ENCODE measurements around the gene ZNF782. TPM values are rescaled to one million over a fixed set of nuclear protein-coding genes. Genes with fewer than 3 reads are reported as not detected.

Gene ZNF782
- total RNA-seq, 4 donors from 2014 or later: 14.3 to 32.1 (median 19.6) TPM

DNA sequence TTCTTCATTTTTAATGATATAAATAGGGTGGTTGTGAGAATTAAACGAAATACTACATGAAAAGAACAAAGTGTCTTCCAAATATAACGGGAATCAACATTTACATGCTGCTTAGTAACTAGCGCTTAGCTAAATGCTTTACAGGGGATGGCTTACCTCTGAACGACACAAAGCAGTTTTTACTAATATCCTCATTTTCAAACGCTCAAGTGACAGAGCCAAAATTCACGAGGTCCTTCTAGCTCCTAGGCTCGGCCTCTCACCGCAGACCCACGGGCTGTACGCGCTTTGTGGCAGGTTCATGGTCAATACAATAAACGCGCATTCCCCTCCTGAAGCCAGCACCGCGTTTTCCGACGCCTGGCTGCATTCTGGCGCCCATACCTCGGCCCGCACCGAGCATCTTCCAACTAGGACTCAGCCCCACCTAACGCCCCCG, 76.9 kb downstream of the ZNF782 start:
- intact Hi-C loops (cut with DNase I): no loop called here

DNA sequence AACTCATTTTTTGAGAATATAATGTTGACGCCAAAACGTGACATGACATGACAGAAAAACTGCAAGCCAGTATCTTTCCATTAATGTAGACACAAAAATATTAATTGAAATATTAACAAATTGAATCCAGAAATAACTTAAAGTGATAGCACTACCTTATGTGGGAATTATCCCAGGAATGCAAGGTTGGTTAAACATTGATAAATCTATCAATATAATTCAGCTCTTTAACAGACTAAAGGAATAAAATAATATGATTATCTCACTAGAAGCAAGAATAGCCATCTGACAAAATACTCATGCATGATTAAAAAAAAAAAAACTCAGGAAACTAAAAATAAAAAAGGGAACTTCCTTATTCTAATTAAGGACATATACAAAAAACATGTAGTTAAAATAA, 83.2 kb downstream of the ZNF782 start:
- no peak overlapping the region for H3K27ac ChIP-seq
- intact Hi-C loops (cut with DNase I): no loop called here
- no peaks in the 10 kb centered on the region for H3K27me3 ChIP-seq
- DNase-seq: no peak
- no peak for TF ChIP-seq POLR2A (IDR thresholded peaks at IDR 0.05)
- TF ChIP-seq, protein P1, sequence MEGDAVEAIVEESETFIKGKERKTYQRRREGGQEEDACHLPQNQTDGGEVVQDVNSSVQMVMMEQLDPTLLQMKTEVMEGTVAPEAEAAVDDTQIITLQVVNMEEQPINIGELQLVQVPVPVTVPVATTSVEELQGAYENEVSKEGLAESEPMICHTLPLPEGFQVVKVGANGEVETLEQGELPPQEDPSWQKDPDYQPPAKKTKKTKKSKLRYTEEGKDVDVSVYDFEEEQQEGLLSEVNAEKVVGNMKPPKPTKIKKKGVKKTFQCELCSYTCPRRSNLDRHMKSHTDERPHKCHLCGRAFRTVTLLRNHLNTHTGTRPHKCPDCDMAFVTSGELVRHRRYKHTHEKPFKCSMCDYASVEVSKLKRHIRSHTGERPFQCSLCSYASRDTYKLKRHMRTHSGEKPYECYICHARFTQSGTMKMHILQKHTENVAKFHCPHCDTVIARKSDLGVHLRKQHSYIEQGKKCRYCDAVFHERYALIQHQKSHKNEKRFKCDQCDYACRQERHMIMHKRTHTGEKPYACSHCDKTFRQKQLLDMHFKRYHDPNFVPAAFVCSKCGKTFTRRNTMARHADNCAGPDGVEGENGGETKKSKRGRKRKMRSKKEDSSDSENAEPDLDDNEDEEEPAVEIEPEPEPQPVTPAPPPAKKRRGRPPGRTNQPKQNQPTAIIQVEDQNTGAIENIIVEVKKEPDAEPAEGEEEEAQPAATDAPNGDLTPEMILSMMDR (IDR thresholded peaks at IDR 0.05): no peak
- WGBS, 2 donors: 97% methylated on average over 2 of the region's 2 CpGs
- H3K36me3 ChIP-seq: peaks cover 52 to 53% of the 10 kb centered on the region in 2 donors
- no peak overlapping the region for H3K4me3 ChIP-seq (replicated peaks in 1 of 3)
- H3K9me3 ChIP-seq: no peaks in the 10 kb centered on the region
- H3K4me1 ChIP-seq: no peaks in the 10 kb centered on the region

More for the DNA sequence above, 76.9 kb downstream of the ZNF782 start:
- Histone ChIP-seq H3K4me3 (replicated peaks in 1 of 3) (peak overlapping the region; percentile 17 to 42 (median 21)), H3K36me3 (peaks cover 9 to 16% of the 10 kb centered on the region in 2 donors), H3K27me3 (no peaks in the 10 kb centered on the region), H3K9me3 (no peaks in the 10 kb centered on the region), H3K4me1 (peaks cover 6 to 9% of the 10 kb centered on the region in 2 donors), H3K27ac (peak overlapping the region; percentile 24 to 74 (median 60))
- DNase-seq: no peak
- TF ChIP-seq POLR2A (IDR thresholded peaks at IDR 0.05): no peak
- TF ChIP-seq, protein P1 (IDR thresholded peaks at IDR 0.05): no peak
- WGBS, 2 donors: 4 to 5% methylated on average over 21 to 23 of the region's 23 CpGs

DNA sequence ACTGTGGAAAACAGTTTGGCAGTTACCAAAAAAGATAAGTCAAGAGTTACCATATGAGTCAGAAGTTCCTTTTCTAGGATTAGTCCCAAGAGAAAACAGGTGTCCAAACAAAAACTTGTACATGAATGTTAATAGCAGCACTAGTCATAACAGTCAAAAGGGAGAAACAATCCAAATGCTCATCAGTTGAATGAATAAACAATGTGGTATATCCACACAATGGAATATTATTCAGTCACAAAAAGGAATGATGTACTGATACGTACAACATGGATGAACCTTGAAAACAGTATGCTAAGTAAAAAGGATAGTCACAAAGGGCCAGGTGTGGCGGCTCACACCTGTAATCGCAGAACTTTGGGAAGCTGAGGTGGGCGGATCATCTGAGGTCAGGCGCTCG, 84.3 kb downstream of the ZNF782 start:
- H3K36me3 ChIP-seq: peaks cover 59 to 61% of the 10 kb centered on the region in 2 donors
- no peaks in the 10 kb centered on the region for H3K27me3 ChIP-seq
- WGBS, 2 donors: 93 to 97% methylated on average over 6 of the region's 6 CpGs
- no peak overlapping the region for H3K4me3 ChIP-seq (replicated peaks in 1 of 3)
- intact Hi-C loops (cut with DNase I): no loop called here
- no peaks in the 10 kb centered on the region for H3K4me1 ChIP-seq
- DNase-seq: no peak
- no peak overlapping the region for H3K27ac ChIP-seq
- TF ChIP-seq, protein P1 (IDR thresholded peaks at IDR 0.05): no peak
- TF ChIP-seq POLR2A (IDR thresholded peaks at IDR 0.05): no peak
- no peaks in the 10 kb centered on the region for H3K9me3 ChIP-seq

Other genes starting within 250 kb of the ZNF782 start
- 10 to 100 TPM; 39.7 to 87.4 (median 56.3) TPM for gene CDC14B, start 234.7 kb downstream of the ZNF782 start, total RNA-seq
- 10 to 100 TPM; 16.7 to 25.6 (median 22.5) TPM for gene PRXL2C, start 199.2 kb downstream of the ZNF782 start, total RNA-seq
- gene ZNF510, start 76.4 kb downstream of the ZNF782 start, total RNA-seq: 10 to 100 TPM; 16.8 to 21.6 (median 19.2) TPM
- gene NUTM2G, start 74.3 kb upstream of the ZNF782 start, total RNA-seq: not detected
- 1 to 10 TPM in 3 of 4 donors, under 1 TPM in 1; 0.89 to 6.3 (median 2.2) TPM for gene CTSV, start 184.6 kb upstream of the ZNF782 start, total RNA-seq

All from thyroid gland (tissue), 4 donors.